ENCODE data around the gene SLC6A20.

SLC6A20 gene

DNA sequence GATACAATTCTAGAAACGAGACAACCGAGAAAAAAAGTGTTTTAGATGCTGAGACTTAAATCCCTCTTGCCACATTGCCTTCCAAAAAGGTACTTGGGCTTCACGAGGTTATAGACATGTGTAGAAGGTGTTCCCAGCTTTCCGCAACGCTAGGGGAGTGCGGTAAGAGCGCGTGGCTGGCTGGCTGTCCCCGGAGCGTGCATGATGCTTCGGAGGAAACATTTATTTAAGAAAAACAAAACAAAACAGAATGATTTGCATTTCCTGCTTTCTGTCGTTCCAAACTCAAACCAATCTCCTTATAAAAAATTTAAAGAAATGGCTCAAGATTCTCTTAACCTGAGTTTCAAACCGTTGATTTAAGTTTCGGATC lies 841 bp downstream of the SLC6A20 start:
- TF ChIP-seq, protein P1, sequence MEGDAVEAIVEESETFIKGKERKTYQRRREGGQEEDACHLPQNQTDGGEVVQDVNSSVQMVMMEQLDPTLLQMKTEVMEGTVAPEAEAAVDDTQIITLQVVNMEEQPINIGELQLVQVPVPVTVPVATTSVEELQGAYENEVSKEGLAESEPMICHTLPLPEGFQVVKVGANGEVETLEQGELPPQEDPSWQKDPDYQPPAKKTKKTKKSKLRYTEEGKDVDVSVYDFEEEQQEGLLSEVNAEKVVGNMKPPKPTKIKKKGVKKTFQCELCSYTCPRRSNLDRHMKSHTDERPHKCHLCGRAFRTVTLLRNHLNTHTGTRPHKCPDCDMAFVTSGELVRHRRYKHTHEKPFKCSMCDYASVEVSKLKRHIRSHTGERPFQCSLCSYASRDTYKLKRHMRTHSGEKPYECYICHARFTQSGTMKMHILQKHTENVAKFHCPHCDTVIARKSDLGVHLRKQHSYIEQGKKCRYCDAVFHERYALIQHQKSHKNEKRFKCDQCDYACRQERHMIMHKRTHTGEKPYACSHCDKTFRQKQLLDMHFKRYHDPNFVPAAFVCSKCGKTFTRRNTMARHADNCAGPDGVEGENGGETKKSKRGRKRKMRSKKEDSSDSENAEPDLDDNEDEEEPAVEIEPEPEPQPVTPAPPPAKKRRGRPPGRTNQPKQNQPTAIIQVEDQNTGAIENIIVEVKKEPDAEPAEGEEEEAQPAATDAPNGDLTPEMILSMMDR (conservative IDR thresholded peaks at IDR 0.05; ENCODE audit: control insufficient read depth, insufficient read depth, low read depth, low read length): no peak
- DNase-seq (ENCODE audit: low read depth): no peak
- no peak overlapping the region for H3K4me3 ChIP-seq (ENCODE audit: control insufficient read depth, low read depth, low read length)

DNA sequence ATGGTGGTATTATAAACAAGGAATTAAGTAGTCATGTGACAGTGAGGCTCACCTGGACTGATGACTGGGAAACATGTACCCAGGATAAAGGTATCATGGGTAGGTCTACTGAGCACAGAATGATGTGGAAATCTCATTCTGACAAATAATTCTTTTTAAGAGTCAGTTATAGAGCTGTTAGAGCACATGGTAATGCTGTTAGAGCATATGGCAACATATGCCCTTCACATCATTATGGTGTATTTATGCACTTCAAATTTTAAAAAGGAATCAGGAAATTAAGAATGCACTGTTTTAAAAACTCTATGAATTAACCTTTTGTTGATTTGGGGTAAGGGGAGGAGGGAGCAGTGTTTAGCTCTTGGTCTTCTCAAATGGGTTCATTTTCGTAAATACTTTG lies 1.7 kb downstream of the SLC6A20 start:
- TF ChIP-seq, protein P1 (conservative IDR thresholded peaks at IDR 0.05; ENCODE audit: control insufficient read depth, insufficient read depth, low read depth, low read length): no peak

DNA sequence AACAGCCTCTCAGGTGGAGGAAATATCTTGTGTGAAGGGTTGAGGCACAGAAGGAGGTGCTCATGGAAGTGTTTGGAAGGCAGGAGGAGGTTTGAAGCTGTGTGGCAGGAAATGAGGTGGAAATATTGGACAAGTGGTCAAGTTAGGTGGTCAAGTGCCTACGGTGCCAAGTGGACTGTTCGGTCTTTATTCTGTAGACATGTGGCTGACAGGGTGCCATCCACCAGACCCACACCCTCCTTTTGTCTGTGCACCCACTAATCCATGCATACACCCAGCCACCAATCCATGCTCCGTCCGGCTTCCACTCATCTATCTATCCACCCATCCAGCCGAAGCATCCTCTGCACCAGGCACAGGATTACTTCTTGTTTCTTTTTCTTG lies 2.2 kb downstream of the SLC6A20 start:
- TF ChIP-seq, protein P1 (conservative IDR thresholded peaks at IDR 0.05; ENCODE audit: control insufficient read depth, insufficient read depth, low read depth, low read length): no peak
- H3K4me3 ChIP-seq (ENCODE audit: control insufficient read depth, low read depth, low read length): no peak overlapping the region
- DNase-seq (ENCODE audit: low read depth): no peak

More for the DNA sequence above, 1.7 kb downstream of the SLC6A20 start:
- H3K4me3 ChIP-seq (ENCODE audit: control insufficient read depth, low read depth, low read length): no peak overlapping the region
- no peak for DNase-seq (ENCODE audit: low read depth)

DNA sequence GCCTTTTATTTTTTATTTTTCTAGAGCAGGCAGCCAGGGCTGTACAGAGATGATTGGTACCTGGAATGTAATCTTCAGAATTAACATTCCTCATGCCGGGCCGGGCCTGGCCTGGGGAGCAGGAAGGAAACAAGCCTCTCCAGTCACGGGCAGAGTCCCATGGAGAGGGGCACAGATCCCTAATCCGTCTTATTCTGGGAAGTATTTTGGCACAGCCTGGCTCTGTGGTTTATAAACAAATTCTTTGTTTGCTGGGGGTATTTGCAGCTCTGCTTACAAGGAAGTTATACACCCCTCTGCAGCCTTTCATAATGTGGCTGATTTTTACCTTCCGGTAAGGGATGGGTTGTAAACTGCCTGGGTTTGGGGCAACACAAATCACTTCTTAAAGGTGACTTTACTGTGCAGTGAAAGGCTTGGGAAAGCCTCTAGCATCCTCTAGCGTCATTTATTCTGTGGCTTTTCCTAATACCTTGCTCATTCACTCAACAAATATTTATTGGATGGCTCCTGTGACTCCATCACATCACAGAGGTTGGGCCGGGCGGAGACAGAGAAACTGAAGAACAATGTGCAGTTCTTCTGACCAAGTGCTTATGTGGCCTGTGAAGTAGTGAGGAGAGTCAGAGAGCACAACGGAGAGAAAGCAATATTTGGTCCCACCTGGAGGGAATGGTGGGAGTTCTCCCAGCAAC lies 2.7 kb downstream of the SLC6A20 start:
- TF ChIP-seq, protein P1 (conservative IDR thresholded peaks at IDR 0.05; ENCODE audit: control insufficient read depth, insufficient read depth, low read depth, low read length): no peak
- no peak overlapping the region for H3K4me3 ChIP-seq (ENCODE audit: control insufficient read depth, low read depth, low read length)
- no peak for DNase-seq (ENCODE audit: low read depth)

DNA sequence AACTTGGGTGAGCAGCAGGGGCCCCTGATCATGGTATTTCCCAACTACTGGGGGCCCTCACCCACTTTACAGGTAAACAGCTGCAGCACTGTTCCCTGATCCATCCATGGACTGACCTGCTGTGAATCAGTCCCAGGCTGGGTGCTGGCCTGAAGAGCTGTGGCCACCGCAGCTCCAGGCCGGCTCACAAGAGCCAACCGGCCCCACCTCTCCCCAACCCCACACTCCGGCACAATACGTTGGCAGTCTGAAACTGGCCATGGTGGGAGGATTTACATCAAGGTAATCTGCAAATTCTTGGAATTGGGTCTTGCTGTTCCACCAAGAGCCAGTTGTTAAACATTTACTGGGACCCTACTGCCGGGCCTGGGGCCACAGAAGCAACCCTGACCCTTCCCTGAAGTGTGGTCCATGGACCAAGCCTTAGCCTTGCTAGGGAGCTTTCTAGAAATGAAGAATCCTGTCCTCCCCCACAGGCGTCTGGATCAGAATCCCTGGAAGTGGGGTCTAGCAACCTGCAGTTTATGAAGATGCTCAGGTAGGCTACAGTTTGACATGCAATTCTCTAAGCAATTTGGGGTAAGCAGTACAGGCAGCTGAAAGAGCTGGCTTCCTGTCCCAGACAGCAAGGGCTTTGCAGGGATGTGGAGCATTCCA lies 3.7 kb downstream of the SLC6A20 start:
- TF ChIP-seq, protein P1 (conservative IDR thresholded peaks at IDR 0.05; ENCODE audit: control insufficient read depth, insufficient read depth, low read depth, low read length): no peak
- H3K4me3 ChIP-seq (ENCODE audit: control insufficient read depth, low read depth, low read length): no peak overlapping the region
- DNase-seq (ENCODE audit: low read depth): no peak

DNA sequence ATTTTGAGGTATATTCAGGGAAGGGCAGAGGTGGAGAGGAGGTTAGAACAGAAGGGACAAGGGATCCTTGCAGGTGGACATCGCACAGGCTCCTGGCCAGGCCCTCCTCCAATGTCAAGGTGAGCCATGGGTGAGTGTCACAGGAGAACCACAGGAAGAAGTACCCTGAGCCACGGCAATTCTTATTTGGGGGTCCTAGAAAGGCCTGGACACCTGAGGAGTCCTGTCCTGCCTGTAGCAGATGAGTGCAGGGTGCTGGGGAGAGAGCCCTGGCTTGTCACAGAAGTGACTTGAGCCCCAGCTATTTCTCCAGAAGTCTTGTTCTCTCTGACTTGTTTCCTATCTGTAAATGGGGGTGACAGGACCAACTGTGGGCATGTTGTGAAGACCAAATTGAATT lies 4.3 kb downstream of the SLC6A20 start:
- no peak overlapping the region for H3K4me3 ChIP-seq (ENCODE audit: control insufficient read depth, low read depth, low read length)
- no peak for DNase-seq (ENCODE audit: low read depth)
- TF ChIP-seq, protein P1 (conservative IDR thresholded peaks at IDR 0.05; ENCODE audit: control insufficient read depth, insufficient read depth, low read depth, low read length): no peak

Data from fibroblast of mammary gland (primary cell).